ENCODE results near the gene OBSCN. TPM values are rescaled to one million over a fixed set of nuclear protein-coding genes. Genes with fewer than 3 reads are reported as not detected.

Gene OBSCN
- total RNA-seq, 1 experiment from 2014 or later: 29.1 TPM

- H3K4me1 ChIP-seq (ENCODE audit: insufficient read depth, low read length): no peaks in the 10 kb centered on the region
- intact Hi-C loops (cut with micrococcal nuclease): no loop called here
- DNase-seq (no peak), ATAC-seq (no peak)
- no peak overlapping the region for H3K4me2 ChIP-seq (ENCODE audit: low read length)
- H3K9me3 ChIP-seq (ENCODE audit: low read length): peaks cover 26% of the 10 kb centered on the region
- BruUV-seq (replicated peaks): no TSS peak
- TF ChIP-seq EZH2phosphoT487 (IDR thresholded peaks at IDR 0.05; ENCODE audit: borderline replicate concordance, low read length) (no peak), CTCF (conservative IDR thresholded peaks at IDR 0.05; ENCODE audit: low read depth, low read length) (no peak), EZH2 (IDR thresholded peaks at IDR 0.05; ENCODE audit: low read length, unreplicated experiment) (no peak)
- CTCF ChIA-PET: no interaction called here
- H2AFZ ChIP-seq (ENCODE audit: low read length): no peak overlapping the region
- H3K27me3 ChIP-seq (ENCODE audit: low read length): no peaks in the 10 kb centered on the region
- no peak overlapping the region for H3K9ac ChIP-seq (ENCODE audit: low read length)
- H3F3A ChIP-seq (ENCODE audit: low read length, unreplicated experiment): no peaks in the 10 kb centered on the region
- no peaks in the 10 kb centered on the region for H3K36me3 ChIP-seq (ENCODE audit: low read depth, low read length)
- no peaks in the 10 kb centered on the region for H3K9me2 ChIP-seq (replicated peaks; ENCODE audit: low read length)
- H3K27ac ChIP-seq (ENCODE audit: low read length): no peak overlapping the region
- no peaks in the 10 kb centered on the region for H3K79me2 ChIP-seq (ENCODE audit: low read length)
- POLR2A ChIA-PET (ENCODE audit: unreplicated experiment): no interaction called here
- no peaks in the 10 kb centered on the region for H4K20me1 ChIP-seq (ENCODE audit: low read length)
- no peak overlapping the region for H3K4me3 ChIP-seq (ENCODE audit: low read length)
These were observed 92.1 kb downstream of the OBSCN start for GRCh38 chr1:228299901-228300300.

GRCh38 chr1:228302086-228302485, 94.2 kb downstream of the OBSCN start:
- ATAC-seq (no peak), DNase-seq (no peak)
- no TSS peak for BruUV-seq (replicated peaks)
- Histone ChIP-seq H3K27ac (ENCODE audit: low read length) (no peak overlapping the region), H3K79me2 (ENCODE audit: low read length) (no peaks in the 10 kb centered on the region), H3K4me1 (ENCODE audit: insufficient read depth, low read length) (no peaks in the 10 kb centered on the region), H4K20me1 (ENCODE audit: low read length) (no peaks in the 10 kb centered on the region), H3K4me2 (ENCODE audit: low read length) (no peak overlapping the region), H3K9ac (ENCODE audit: low read length) (no peak overlapping the region), H3K4me3 (ENCODE audit: low read length) (no peak overlapping the region), H3K9me3 (ENCODE audit: low read length) (peaks cover 24% of the 10 kb centered on the region), H3K9me2 (replicated peaks; ENCODE audit: low read length) (no peaks in the 10 kb centered on the region), H2AFZ (ENCODE audit: low read length) (no peak overlapping the region), H3K27me3 (ENCODE audit: low read length) (no peaks in the 10 kb centered on the region), H3K36me3 (ENCODE audit: low read depth, low read length) (no peaks in the 10 kb centered on the region), H3F3A (ENCODE audit: low read length, unreplicated experiment) (no peaks in the 10 kb centered on the region)
- intact Hi-C loops (cut with micrococcal nuclease): no loop called here
- ChIA-PET CTCF (no interaction called here), POLR2A (ENCODE audit: unreplicated experiment) (no interaction called here)
- TF ChIP-seq EZH2phosphoT487 (IDR thresholded peaks at IDR 0.05; ENCODE audit: borderline replicate concordance, low read length) (no peak), EZH2 (IDR thresholded peaks at IDR 0.05; ENCODE audit: low read length, unreplicated experiment) (no peak)

GRCh38 chr1:228303596-228303995, 95.8 kb downstream of the OBSCN start:
- no TSS peak for BruUV-seq (replicated peaks)
- TF ChIP-seq EZH2 (IDR thresholded peaks at IDR 0.05; ENCODE audit: low read length, unreplicated experiment) (no peak), CTCF (conservative IDR thresholded peaks at IDR 0.05; ENCODE audit: low read depth, low read length) (no peak), EZH2phosphoT487 (IDR thresholded peaks at IDR 0.05; ENCODE audit: borderline replicate concordance, low read length) (no peak)
- intact Hi-C loops (cut with micrococcal nuclease): no loop called here

More at GRCh38 chr1:228303596-228303995, 95.8 kb downstream of the OBSCN start:
- H3K4me1 ChIP-seq (ENCODE audit: insufficient read depth, low read length): no peaks in the 10 kb centered on the region
- ChIA-PET POLR2A (ENCODE audit: unreplicated experiment) (no interaction called here), CTCF (no interaction called here)
- H3K9me3 ChIP-seq (ENCODE audit: low read length): peaks cover 20% of the 10 kb centered on the region
- H3K9ac ChIP-seq (ENCODE audit: low read length): no peak overlapping the region
- H3K79me2 ChIP-seq (ENCODE audit: low read length): no peaks in the 10 kb centered on the region
- no peaks in the 10 kb centered on the region for H3K36me3 ChIP-seq (ENCODE audit: low read depth, low read length)
- H3K4me2 ChIP-seq (ENCODE audit: low read length): no peak overlapping the region
- H2AFZ ChIP-seq (ENCODE audit: low read length): no peak overlapping the region
- no peak for DNase-seq
- H3K27ac ChIP-seq (ENCODE audit: low read length): no peak overlapping the region
- no peaks in the 10 kb centered on the region for H3K9me2 ChIP-seq (replicated peaks; ENCODE audit: low read length)
- no peaks in the 10 kb centered on the region for H3F3A ChIP-seq (ENCODE audit: low read length, unreplicated experiment)
- ATAC-seq: no peak
- no peaks in the 10 kb centered on the region for H4K20me1 ChIP-seq (ENCODE audit: low read length)
- H3K4me3 ChIP-seq (ENCODE audit: low read length): no peak overlapping the region
- no peaks in the 10 kb centered on the region for H3K27me3 ChIP-seq (ENCODE audit: low read length)

Data from PC-3 (cell line).